WTC11 (cell line): ENCODE data around the gene STAG1. TPM values are rescaled to one million over a fixed set of nuclear protein-coding genes. Genes with fewer than 3 reads are reported as not detected.

ENCODE experiments used
- ATAC-seq: fragments of 200-7000 bp; cut with Tn5 transposase; 2 replicates; pipeline ENCODE4 v1.10.0; 2021; ENCODE audit warnings: mild to moderate bottlenecking, moderate library complexity
- CTCF ChIA-PET: fragments of 300-600 bp; sonication (Branson Sonifier 250); formaldehyde crosslinking; loops from one replicate; lab custom pipeline; 2021; ENCODE audit warnings: antibody characterized with exemption; lab: Charles Lee
- POLR2A ChIA-PET: fragments of 350-600 bp; sonication (Branson Sonifier 250); formaldehyde crosslinking; loops from one replicate; lab custom pipeline; 2021; ENCODE audit warnings: antibody characterized with exemption; lab: Charles Lee
- DNase-seq: peaks from one replicate; pipeline ENCODE4 v3.0.0; 2021; ENCODE audit warnings: low spot score
- H3K27ac Mint-ChIP-seq: 2 replicates; pipeline ENCODE4 v1.8.0; 2021; ENCODE audit warnings: mixed read lengths
- H3K27me3 Mint-ChIP-seq: 2 replicates; pipeline ENCODE4 v1.8.0; 2021; ENCODE audit warnings: low read depth, mild to moderate bottlenecking, moderate library complexity, mixed read lengths
- H3K36me3 Mint-ChIP-seq: 2 replicates; pipeline ENCODE4 v1.8.0; 2021; ENCODE audit warnings: mixed read lengths
- H3K4me1 Mint-ChIP-seq: 2 replicates; pipeline ENCODE4 v1.8.0; 2022; ENCODE audit warnings: mixed read lengths
- H3K4me3 Mint-ChIP-seq: 2 replicates; pipeline ENCODE4 v1.8.0; 2021; ENCODE audit warnings: mild to moderate bottlenecking, moderate library complexity, mixed read lengths
- H3K9me3 Mint-ChIP-seq: 2 replicates; pipeline ENCODE4 v1.8.0; 2021; ENCODE audit warnings: mixed read lengths
- EMX1 ChIP-seq: fragments of 250-450 bp; sonication (Bioruptor Pico); IDR thresholded peaks from 2 replicates; pipeline ENCODE4 v1.8.0; 2021; ENCODE audit warnings: mild to moderate bottlenecking
- ESRRA ChIP-seq: sonication (generic); formaldehyde crosslinking; IDR thresholded peaks from 2 replicates; pipeline ENCODE4 v1.8.1; 2022; ENCODE audit warnings: mild to moderate bottlenecking, missing genetic modification reagents, borderline replicate concordance
- FOXK1 ChIP-seq: sonication (generic); formaldehyde crosslinking; IDR thresholded peaks from 2 replicates; pipeline ENCODE4 v1.8.0; 2022; ENCODE audit warnings: mild to moderate bottlenecking, moderate library complexity, missing genetic modification reagents
- GRHL2 ChIP-seq: fragments of 250-450 bp; sonication (Bioruptor Pico); IDR thresholded peaks from 2 replicates; pipeline ENCODE4 v1.8.0; 2022; ENCODE audit warnings: mild to moderate bottlenecking, moderate library complexity; ENCODE audit not compliant: insufficient replicate concordance, severe bottlenecking
- GTF2I ChIP-seq: fragments of 250-450 bp; sonication (Bioruptor Pico); conservative IDR thresholded peaks from 2 replicates; pipeline ENCODE4 v1.4.0; 2021; ENCODE audit warnings: mild to moderate bottlenecking
- HMGA2 ChIP-seq: fragments of 250-450 bp; sonication (Bioruptor Pico); IDR thresholded peaks from 2 replicates; pipeline ENCODE4 v1.4.0; 2021; ENCODE audit warnings: mild to moderate bottlenecking, moderate library complexity
- JUN ChIP-seq: sonication (generic); formaldehyde crosslinking; IDR thresholded peaks from 2 replicates; pipeline ENCODE4 v1.8.0; 2023; ENCODE audit warnings: mild to moderate bottlenecking, missing genetic modification reagents
- NFATC4 ChIP-seq: fragments of 250-450 bp; sonication (Bioruptor Pico); IDR thresholded peaks from 2 replicates; pipeline ENCODE4 v1.9.0; 2021; ENCODE audit warnings: mild to moderate bottlenecking
- RELA ChIP-seq: sonication (generic); formaldehyde crosslinking; IDR thresholded peaks from 2 replicates; pipeline ENCODE4 v1.8.1; 2022; ENCODE audit warnings: missing genetic modification reagents, mild to moderate bottlenecking, borderline replicate concordance
- SOX15 ChIP-seq: fragments of 250-450 bp; sonication (Bioruptor Pico); IDR thresholded peaks from 2 replicates; pipeline ENCODE4 v1.9.0; 2021; ENCODE audit warnings: mild to moderate bottlenecking
- ZNF121 ChIP-seq: sonication (generic); formaldehyde crosslinking; IDR thresholded peaks from 2 replicates; pipeline ENCODE4 v1.8.0; 2023; ENCODE audit warnings: missing genetic modification reagents
- ZNF671 ChIP-seq: fragments of 250-450 bp; sonication (Bioruptor Pico); IDR thresholded peaks from 2 replicates; pipeline ENCODE4 v1.8.0; 2021; ENCODE audit warnings: mild to moderate bottlenecking
- total RNA-seq: library from RNA; stranded (reverse); gene quantifications from 3 replicates; pipeline ENCODE4 v1.2.3, GENCODE V29; 2021
- TF ChIP-seq, protein P1 (sequence below): sonication (generic); formaldehyde crosslinking; IDR thresholded peaks from 2 replicates; pipeline ENCODE4 v1.8.1; 2023; ENCODE audit warnings: mild to moderate bottlenecking, missing genetic modification reagents
- TF ChIP-seq, protein P2 (sequence below): fragments of 250-450 bp; sonication (Bioruptor Pico); IDR thresholded peaks from 2 replicates; pipeline ENCODE4 v1.8.0; 2021; ENCODE audit warnings: mild to moderate bottlenecking
- TF ChIP-seq, protein P3 (sequence below): sonication (generic); formaldehyde crosslinking; IDR thresholded peaks from 2 replicates; pipeline ENCODE4 v1.8.0; 2023; ENCODE audit warnings: missing genetic modification reagents
- TF ChIP-seq, protein P4 (sequence below): sonication (generic); formaldehyde crosslinking; IDR thresholded peaks from 2 replicates; pipeline ENCODE4 v1.8.1; 2023; ENCODE audit warnings: mild to moderate bottlenecking, missing genetic modification reagents, moderate library complexity
- TF ChIP-seq, protein P5 (sequence below): sonication (generic); formaldehyde crosslinking; IDR thresholded peaks from 2 replicates; pipeline ENCODE4 v1.8.1; 2022; ENCODE audit warnings: missing genetic modification reagents, borderline replicate concordance
- TF ChIP-seq, protein P6 (sequence below): sonication (generic); formaldehyde crosslinking; IDR thresholded peaks from 2 replicates; pipeline ENCODE4 v1.8.0; 2022; ENCODE audit warnings: mild to moderate bottlenecking, missing genetic modification reagents
- TF ChIP-seq, protein P7 (sequence below): sonication (generic); formaldehyde crosslinking; IDR thresholded peaks from 2 replicates; pipeline ENCODE4 v1.8.1; 2022; ENCODE audit warnings: mild to moderate bottlenecking, missing genetic modification reagents, moderate library complexity, borderline replicate concordance
- TF ChIP-seq, protein P8 (sequence below): sonication (generic); formaldehyde crosslinking; IDR thresholded peaks from 2 replicates; pipeline ENCODE4 v1.8.1; 2022; ENCODE audit warnings: low read depth, mild to moderate bottlenecking, moderate library complexity, missing genetic modification reagents, borderline replicate concordance
- TF ChIP-seq, protein P9 (sequence below): fragments of 250-450 bp; sonication (Bioruptor Pico); IDR thresholded peaks from 2 replicates; pipeline ENCODE4 v2.1.2; 2022; ENCODE audit warnings: mild to moderate bottlenecking, moderate library complexity
- TF ChIP-seq, protein P10 (sequence below): fragments of 200-600 bp; IDR thresholded peaks from 2 replicates; pipeline ENCODE4 v1.8.0; 2022; ENCODE audit warnings: antibody characterized with exemption

Gene STAG1
- total RNA-seq, 1 experiment from 2014 or later, result 20.7 TPM

DNA sequence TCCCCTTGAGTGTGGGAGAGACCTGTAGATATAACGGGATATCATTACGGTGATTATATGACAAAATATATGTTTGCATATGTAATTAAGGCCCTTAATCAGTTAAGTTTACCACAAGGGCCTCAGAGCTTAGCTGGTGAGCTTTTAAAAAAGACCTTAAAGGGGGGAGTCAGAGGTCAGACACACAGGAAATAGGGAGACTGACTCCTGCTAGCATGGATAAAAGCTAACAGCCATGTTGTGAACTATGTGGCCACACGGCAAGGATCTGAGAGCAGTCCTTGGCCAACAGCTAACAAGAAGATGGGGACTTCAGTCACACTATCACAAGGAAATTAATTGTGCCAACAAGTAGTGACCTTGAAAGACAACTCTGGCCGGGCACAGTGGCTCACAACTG, 3.1 kb downstream of the STAG1 start:
- DNase-seq, result no peak
- ChIA-PET POLR2A (interaction anchor here (0.7 kb wide), 1 partner anchor 264 kb away, joined by 7 read pairs; no protein-coding TSS in a partner anchor), CTCF (interaction anchor here (1.4 kb wide), 1 partner anchor 265 kb away, joined by 5 read pairs; no protein-coding TSS in a partner anchor)
- TF ChIP-seq, protein P1, sequence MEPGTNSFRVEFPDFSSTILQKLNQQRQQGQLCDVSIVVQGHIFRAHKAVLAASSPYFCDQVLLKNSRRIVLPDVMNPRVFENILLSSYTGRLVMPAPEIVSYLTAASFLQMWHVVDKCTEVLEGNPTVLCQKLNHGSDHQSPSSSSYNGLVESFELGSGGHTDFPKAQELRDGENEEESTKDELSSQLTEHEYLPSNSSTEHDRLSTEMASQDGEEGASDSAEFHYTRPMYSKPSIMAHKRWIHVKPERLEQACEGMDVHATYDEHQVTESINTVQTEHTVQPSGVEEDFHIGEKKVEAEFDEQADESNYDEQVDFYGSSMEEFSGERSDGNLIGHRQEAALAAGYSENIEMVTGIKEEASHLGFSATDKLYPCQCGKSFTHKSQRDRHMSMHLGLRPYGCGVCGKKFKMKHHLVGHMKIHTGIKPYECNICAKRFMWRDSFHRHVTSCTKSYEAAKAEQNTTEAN, result no peak
- no peak for TF ChIP-seq ZNF121
- TF ChIP-seq SOX15, result no peak
- TF ChIP-seq RELA (CRISPR knock-in tag), result no peak
- no peak for TF ChIP-seq ESRRA (CRISPR knock-in tag)
- TF ChIP-seq, protein P2, sequence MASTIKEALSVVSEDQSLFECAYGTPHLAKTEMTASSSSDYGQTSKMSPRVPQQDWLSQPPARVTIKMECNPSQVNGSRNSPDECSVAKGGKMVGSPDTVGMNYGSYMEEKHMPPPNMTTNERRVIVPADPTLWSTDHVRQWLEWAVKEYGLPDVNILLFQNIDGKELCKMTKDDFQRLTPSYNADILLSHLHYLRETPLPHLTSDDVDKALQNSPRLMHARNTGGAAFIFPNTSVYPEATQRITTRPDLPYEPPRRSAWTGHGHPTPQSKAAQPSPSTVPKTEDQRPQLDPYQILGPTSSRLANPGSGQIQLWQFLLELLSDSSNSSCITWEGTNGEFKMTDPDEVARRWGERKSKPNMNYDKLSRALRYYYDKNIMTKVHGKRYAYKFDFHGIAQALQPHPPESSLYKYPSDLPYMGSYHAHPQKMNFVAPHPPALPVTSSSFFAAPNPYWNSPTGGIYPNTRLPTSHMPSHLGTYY (CRISPR knock-in tag), result no peak
- TF ChIP-seq, protein P3, sequence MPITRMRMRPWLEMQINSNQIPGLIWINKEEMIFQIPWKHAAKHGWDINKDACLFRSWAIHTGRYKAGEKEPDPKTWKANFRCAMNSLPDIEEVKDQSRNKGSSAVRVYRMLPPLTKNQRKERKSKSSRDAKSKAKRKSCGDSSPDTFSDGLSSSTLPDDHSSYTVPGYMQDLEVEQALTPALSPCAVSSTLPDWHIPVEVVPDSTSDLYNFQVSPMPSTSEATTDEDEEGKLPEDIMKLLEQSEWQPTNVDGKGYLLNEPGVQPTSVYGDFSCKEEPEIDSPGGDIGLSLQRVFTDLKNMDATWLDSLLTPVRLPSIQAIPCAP (CRISPR knock-in tag), result no peak
- TF ChIP-seq, protein P4, sequence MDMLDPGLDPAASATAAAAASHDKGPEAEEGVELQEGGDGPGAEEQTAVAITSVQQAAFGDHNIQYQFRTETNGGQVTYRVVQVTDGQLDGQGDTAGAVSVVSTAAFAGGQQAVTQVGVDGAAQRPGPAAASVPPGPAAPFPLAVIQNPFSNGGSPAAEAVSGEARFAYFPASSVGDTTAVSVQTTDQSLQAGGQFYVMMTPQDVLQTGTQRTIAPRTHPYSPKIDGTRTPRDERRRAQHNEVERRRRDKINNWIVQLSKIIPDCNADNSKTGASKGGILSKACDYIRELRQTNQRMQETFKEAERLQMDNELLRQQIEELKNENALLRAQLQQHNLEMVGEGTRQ (CRISPR knock-in tag), result no peak
- no peak for TF ChIP-seq GTF2I (CRISPR knock-in tag)
- TF ChIP-seq FOXK1 (CRISPR knock-in tag), result no peak
- H3K9me3 Mint-ChIP-seq, result no peaks in the 10 kb centered on the region
- ATAC-seq, result no peak
- peak overlapping the region; percentile 22 for H3K4me3 Mint-ChIP-seq
- H3K36me3 Mint-ChIP-seq, result no peaks in the 10 kb centered on the region
- peaks cover 43% of the 10 kb centered on the region for H3K4me1 Mint-ChIP-seq
- peak overlapping the region; percentile 21 for H3K27ac Mint-ChIP-seq
- H3K27me3 Mint-ChIP-seq, result no peaks in the 10 kb centered on the region

DNA sequence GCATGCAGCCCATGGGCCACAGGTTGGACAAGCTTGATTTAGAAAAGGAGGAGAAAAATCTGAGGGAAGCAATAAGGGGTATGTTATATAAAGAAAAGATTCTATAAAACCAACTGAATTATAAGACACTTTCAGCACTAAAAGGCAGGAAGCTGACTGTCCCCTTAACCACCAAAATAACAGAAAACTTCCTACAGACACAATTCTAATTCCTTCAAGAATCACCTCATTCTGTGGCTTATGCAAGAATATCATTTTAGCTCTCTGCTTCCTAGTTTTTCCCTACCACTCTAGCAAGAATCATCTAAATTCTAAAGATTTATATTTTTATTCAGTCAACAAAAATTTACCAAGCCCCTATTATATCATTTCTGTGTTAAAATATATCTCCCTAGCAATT, 6.3 kb downstream of the STAG1 start:
- Mint-ChIP-seq H3K27me3 (no peaks in the 10 kb centered on the region), H3K36me3 (no peaks in the 10 kb centered on the region), H3K9me3 (no peaks in the 10 kb centered on the region), H3K27ac (peak overlapping the region; percentile 41; the same call in 1 of the 2 replicates), H3K4me3 (no peak overlapping the region), H3K4me1 (peaks cover 32% of the 10 kb centered on the region)
- DNase-seq, result no peak
- CTCF ChIA-PET, result no interaction called here
- POLR2A ChIA-PET, result interaction anchor here (0.6 kb wide), 1 partner anchor 196 kb away, joined by 3 read pairs; no protein-coding TSS in a partner anchor
- no peak for ATAC-seq
- TF ChIP-seq, protein P5, sequence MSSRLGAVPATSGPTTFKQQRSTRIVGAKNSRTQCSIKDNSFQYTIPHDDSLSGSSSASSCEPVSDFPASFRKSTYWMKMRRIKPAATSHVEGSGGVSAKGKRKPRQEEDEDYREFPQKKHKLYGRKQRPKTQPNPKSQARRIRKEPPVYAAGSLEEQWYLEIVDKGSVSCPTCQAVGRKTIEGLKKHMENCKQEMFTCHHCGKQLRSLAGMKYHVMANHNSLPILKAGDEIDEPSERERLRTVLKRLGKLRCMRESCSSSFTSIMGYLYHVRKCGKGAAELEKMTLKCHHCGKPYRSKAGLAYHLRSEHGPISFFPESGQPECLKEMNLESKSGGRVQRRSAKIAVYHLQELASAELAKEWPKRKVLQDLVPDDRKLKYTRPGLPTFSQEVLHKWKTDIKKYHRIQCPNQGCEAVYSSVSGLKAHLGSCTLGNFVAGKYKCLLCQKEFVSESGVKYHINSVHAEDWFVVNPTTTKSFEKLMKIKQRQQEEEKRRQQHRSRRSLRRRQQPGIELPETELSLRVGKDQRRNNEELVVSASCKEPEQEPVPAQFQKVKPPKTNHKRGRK (CRISPR knock-in tag), result no peak
- TF ChIP-seq, protein P6, sequence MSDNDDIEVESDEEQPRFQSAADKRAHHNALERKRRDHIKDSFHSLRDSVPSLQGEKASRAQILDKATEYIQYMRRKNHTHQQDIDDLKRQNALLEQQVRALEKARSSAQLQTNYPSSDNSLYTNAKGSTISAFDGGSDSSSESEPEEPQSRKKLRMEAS (CRISPR knock-in tag), result no peak
- TF ChIP-seq JUN, result no peak
- no peak for TF ChIP-seq ZNF671 (CRISPR knock-in tag)
- TF ChIP-seq, protein P7, sequence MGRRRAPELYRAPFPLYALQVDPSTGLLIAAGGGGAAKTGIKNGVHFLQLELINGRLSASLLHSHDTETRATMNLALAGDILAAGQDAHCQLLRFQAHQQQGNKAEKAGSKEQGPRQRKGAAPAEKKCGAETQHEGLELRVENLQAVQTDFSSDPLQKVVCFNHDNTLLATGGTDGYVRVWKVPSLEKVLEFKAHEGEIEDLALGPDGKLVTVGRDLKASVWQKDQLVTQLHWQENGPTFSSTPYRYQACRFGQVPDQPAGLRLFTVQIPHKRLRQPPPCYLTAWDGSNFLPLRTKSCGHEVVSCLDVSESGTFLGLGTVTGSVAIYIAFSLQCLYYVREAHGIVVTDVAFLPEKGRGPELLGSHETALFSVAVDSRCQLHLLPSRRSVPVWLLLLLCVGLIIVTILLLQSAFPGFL (CRISPR knock-in tag), result no peak
- no peak for TF ChIP-seq HMGA2 (CRISPR knock-in tag)
- TF ChIP-seq, protein P8, sequence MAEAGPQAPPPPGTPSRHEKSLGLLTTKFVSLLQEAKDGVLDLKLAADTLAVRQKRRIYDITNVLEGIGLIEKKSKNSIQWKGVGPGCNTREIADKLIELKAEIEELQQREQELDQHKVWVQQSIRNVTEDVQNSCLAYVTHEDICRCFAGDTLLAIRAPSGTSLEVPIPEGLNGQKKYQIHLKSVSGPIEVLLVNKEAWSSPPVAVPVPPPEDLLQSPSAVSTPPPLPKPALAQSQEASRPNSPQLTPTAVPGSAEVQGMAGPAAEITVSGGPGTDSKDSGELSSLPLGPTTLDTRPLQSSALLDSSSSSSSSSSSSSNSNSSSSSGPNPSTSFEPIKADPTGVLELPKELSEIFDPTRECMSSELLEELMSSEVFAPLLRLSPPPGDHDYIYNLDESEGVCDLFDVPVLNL (CRISPR knock-in tag), result no peak
- TF ChIP-seq, protein P9, sequence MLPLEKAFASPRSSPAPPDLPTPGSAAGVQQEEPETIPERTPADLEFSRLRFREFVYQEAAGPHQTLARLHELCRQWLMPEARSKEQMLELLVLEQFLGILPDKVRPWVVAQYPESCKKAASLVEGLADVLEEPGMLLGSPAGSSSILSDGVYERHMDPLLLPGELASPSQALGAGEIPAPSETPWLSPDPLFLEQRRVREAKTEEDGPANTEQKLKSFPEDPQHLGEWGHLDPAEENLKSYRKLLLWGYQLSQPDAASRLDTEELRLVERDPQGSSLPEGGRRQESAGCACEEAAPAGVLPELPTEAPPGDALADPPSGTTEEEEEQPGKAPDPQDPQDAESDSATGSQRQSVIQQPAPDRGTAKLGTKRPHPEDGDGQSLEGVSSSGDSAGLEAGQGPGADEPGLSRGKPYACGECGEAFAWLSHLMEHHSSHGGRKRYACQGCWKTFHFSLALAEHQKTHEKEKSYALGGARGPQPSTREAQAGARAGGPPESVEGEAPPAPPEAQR, result no peak
- no peak for TF ChIP-seq GRHL2 (CRISPR knock-in tag)
- TF ChIP-seq EMX1 (CRISPR knock-in tag), result no peak
- TF ChIP-seq, protein P10, sequence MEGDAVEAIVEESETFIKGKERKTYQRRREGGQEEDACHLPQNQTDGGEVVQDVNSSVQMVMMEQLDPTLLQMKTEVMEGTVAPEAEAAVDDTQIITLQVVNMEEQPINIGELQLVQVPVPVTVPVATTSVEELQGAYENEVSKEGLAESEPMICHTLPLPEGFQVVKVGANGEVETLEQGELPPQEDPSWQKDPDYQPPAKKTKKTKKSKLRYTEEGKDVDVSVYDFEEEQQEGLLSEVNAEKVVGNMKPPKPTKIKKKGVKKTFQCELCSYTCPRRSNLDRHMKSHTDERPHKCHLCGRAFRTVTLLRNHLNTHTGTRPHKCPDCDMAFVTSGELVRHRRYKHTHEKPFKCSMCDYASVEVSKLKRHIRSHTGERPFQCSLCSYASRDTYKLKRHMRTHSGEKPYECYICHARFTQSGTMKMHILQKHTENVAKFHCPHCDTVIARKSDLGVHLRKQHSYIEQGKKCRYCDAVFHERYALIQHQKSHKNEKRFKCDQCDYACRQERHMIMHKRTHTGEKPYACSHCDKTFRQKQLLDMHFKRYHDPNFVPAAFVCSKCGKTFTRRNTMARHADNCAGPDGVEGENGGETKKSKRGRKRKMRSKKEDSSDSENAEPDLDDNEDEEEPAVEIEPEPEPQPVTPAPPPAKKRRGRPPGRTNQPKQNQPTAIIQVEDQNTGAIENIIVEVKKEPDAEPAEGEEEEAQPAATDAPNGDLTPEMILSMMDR, result no peak
- no peak for TF ChIP-seq ZNF121
- TF ChIP-seq NFATC4, result no peak
